Nephron progenitor cell (in vitro differentiated cells): Measurements from ENCODE around the gene FGF9.

ENCODE experiments used
- DNase-seq: peaks from one replicate; pipeline ENCODE4 v3.0.0; 2021
- H3K27ac Mint-ChIP-seq: 2 replicates; pipeline ENCODE4 v1.8.0; 2021; ENCODE audit warnings: mild to moderate bottlenecking, moderate library complexity, mixed read lengths
- H3K27me3 Mint-ChIP-seq: 2 replicates; pipeline ENCODE4 v1.8.0; 2021; ENCODE audit warnings: mild to moderate bottlenecking, low read depth, mixed read lengths; ENCODE audit not compliant: poor library complexity
- H3K36me3 Mint-ChIP-seq: 2 replicates; pipeline ENCODE4 v1.8.0; 2021; ENCODE audit warnings: low read depth, mixed read lengths
- H3K4me1 Mint-ChIP-seq: 2 replicates; pipeline ENCODE4 v1.8.0; 2021; ENCODE audit warnings: mixed read lengths
- H3K4me3 Mint-ChIP-seq: 2 replicates; pipeline ENCODE4 v1.8.0; 2021; ENCODE audit warnings: mild to moderate bottlenecking, moderate library complexity, mixed read lengths
- H3K9me3 Mint-ChIP-seq: 2 replicates; pipeline ENCODE4 v1.8.0; 2021; ENCODE audit warnings: mild to moderate bottlenecking, moderate library complexity, mixed read lengths
- TF ChIP-seq, protein P1 (sequence below): fragments of 200-600 bp; sonication (generic); IDR thresholded peaks from 2 replicates; pipeline ENCODE4 v1.5.0; 2021; ENCODE audit warnings: antibody characterized with exemption

FGF9 gene

DNA sequence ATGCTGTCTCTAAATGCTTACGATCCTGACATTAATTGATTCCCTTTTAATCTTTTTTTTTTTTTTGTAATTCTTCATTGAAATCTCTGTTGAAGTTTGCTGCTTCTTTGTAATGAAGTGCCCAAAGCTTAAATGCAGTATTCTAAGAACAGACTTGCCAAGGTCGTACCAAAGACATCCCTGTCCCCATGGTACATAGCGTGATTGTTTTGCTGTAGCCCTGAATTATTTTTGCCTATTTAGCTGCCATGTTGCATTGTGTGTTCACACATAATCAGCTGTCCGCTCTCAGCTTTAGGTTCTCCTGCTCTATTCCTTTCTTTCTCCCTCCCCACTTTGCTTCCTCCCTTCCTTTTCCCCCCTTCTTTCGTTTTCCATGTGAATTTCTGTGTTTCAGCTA, 21.1 kb downstream of the FGF9 start:
- DNase-seq = no peak
- peaks cover 74% of the 10 kb centered on the region for H3K36me3 Mint-ChIP-seq
- no peak overlapping the region for H3K4me3 Mint-ChIP-seq
- peak overlapping the region; percentile 26 for H3K27ac Mint-ChIP-seq
- H3K9me3 Mint-ChIP-seq = no peaks in the 10 kb centered on the region
- H3K27me3 Mint-ChIP-seq = no peaks in the 10 kb centered on the region
- H3K4me1 Mint-ChIP-seq = peaks cover 5% of the 10 kb centered on the region
- TF ChIP-seq, protein P1, sequence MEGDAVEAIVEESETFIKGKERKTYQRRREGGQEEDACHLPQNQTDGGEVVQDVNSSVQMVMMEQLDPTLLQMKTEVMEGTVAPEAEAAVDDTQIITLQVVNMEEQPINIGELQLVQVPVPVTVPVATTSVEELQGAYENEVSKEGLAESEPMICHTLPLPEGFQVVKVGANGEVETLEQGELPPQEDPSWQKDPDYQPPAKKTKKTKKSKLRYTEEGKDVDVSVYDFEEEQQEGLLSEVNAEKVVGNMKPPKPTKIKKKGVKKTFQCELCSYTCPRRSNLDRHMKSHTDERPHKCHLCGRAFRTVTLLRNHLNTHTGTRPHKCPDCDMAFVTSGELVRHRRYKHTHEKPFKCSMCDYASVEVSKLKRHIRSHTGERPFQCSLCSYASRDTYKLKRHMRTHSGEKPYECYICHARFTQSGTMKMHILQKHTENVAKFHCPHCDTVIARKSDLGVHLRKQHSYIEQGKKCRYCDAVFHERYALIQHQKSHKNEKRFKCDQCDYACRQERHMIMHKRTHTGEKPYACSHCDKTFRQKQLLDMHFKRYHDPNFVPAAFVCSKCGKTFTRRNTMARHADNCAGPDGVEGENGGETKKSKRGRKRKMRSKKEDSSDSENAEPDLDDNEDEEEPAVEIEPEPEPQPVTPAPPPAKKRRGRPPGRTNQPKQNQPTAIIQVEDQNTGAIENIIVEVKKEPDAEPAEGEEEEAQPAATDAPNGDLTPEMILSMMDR = no peak

DNA sequence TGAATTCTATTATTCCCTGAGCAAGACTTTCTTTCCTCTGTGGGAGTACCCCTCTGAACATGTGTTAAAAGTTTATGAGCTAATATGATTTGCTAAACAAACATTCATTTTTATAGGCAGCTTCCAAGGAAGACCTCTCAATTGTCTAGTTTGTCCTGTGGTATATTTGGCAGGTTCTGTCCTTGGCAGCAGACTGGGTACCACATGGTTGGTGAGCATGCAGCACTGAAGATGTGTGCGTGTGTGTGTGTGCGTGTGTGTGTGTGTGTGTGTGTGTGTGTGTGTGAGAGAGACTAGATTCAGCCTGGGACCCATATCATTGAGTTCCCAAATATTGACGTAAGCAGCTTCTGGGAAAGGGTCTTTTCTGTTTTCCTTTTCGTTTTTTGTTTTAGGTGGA, 24.0 kb downstream of the FGF9 start:
- no peaks in the 10 kb centered on the region for H3K9me3 Mint-ChIP-seq

DNA sequence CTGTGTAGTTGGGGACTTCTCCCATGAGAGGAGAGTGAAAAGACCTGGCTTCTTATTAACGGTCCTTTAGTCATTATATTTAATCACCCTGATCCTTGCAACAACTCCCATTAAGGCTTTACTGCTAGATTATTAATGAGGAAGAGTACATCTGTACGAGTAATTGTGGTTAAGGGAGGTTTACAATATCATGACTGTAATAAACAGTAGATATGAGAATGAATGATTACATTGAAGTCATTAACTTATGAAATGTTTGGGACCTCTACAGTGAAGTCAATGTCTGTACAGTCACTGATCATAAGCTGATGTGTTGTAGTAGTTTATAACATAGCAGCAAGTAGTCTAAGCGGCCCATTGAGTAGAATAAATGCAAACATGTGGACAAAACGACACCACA, 24.7 kb downstream of the FGF9 start:
- Mint-ChIP-seq H3K27ac (no peak overlapping the region), H3K36me3 (peaks cover 87% of the 10 kb centered on the region), H3K4me1 (peaks cover 16% of the 10 kb centered on the region), H3K9me3 (no peaks in the 10 kb centered on the region), H3K4me3 (no peak overlapping the region), H3K27me3 (no peaks in the 10 kb centered on the region)
- DNase-seq = no peak
- TF ChIP-seq, protein P1 = no peak

More for the DNA sequence above, 24.0 kb downstream of the FGF9 start:
- DNase-seq = no peak
- Mint-ChIP-seq H3K27ac (peak overlapping the region; percentile 31), H3K4me1 (peaks cover 16% of the 10 kb centered on the region), H3K4me3 (no peak overlapping the region), H3K27me3 (no peaks in the 10 kb centered on the region), H3K36me3 (peaks cover 93% of the 10 kb centered on the region)
- TF ChIP-seq, protein P1 = no peak

DNA sequence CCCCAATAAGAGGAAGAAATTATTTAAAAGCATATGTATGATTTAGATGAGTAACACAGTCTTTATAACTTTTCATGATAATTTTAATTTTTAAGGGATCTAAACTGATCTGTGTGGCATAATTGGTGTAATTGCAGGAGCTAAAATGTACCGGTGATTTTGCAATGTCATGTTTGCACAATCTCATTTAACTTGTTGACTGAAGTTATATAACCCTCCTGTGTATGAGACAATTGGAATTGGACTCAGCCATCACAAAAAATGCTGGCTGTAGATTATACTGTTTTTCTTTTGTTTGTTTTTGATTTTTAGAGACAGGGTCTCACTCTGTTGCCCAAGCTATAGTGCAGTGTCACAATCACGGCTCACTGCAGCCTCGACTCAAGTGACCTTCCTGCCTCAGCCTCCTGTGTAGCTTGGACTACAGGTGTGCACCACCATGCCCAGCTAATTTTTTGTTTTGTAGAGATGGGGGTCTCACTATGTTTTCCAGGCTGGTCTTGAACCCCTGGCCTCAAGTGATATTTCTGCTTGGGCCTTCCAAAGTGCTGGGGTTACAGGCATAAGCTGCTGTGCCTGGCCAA, 26.1 kb downstream of the FGF9 start:
- Mint-ChIP-seq H3K27me3 (no peaks in the 10 kb centered on the region), H3K36me3 (peaks cover 87% of the 10 kb centered on the region), H3K4me1 (peaks cover 16% of the 10 kb centered on the region), H3K4me3 (no peak overlapping the region), H3K9me3 (no peaks in the 10 kb centered on the region), H3K27ac (no peak overlapping the region)
- TF ChIP-seq, protein P1 = no peak
- DNase-seq = no peak

DNA sequence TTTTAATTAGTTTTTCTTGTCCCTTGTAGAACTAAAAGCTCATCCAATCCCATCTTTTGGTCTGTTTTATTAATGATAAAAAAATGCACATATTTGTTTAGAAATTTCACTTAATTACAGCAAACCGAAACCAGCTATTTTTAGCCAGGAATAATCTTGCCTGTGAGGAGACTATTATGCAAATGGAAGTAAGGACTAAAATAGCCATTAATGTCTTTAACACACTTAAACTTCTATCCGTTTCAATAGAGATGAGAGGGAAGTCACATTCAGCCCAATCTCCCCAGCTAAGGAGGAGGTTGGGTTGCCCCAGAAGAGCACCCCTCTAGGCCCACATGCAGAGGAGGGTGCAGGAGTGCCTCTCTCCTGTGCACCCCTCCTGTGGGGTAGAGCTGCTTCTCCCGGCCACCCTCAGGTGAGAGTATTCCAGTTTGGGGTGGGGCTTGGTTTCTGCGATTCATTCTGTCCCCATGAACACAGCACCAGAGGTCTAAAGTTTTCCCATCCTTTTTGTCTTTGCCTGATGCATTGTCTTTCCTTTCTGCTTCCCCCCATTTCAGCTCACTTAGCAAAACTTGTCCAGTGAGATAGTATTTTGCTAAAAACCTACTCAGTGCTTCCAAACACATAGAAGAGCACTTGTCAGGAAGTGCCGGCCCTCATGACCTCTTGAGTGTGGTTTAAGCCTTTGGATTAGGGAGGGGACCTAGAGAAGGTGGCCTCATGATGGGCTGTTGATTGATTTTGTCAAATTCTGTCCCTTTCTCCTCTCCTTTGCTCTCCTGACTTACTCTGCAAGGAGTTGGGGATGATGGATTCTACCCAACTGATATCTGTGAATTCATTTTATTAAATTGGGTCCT, 28.2 kb downstream of the FGF9 start:
- H3K27ac Mint-ChIP-seq = peak overlapping the region; percentile 6
- H3K27me3 Mint-ChIP-seq = no peaks in the 10 kb centered on the region
- H3K9me3 Mint-ChIP-seq = no peaks in the 10 kb centered on the region
- peaks cover 11% of the 10 kb centered on the region for H3K4me1 Mint-ChIP-seq
- H3K4me3 Mint-ChIP-seq = no peak overlapping the region
- TF ChIP-seq, protein P1 = no peak
- DNase-seq = no peak
- peaks cover 81% of the 10 kb centered on the region for H3K36me3 Mint-ChIP-seq

DNA sequence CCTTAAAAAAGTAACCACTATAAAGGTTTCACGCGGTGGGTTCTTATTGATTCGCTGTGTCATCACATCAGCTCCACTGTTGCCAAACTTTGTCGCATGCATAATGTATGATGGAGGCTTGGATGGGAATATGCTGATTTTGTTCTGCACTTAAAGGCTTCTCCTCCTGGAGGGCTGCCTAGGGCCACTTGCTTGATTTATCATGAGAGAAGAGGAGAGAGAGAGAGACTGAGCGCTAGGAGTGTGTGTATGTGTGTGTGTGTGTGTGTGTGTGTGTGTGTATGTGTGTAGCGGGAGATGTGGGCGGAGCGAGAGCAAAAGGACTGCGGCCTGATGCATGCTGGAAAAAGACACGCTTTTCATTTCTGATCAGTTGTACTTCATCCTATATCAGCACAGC, 30.6 kb downstream of the FGF9 start:
- H3K4me1 Mint-ChIP-seq = peaks cover 19% of the 10 kb centered on the region
- H3K27me3 Mint-ChIP-seq = no peaks in the 10 kb centered on the region
- TF ChIP-seq, protein P1 = no peak
- H3K9me3 Mint-ChIP-seq = no peaks in the 10 kb centered on the region
- H3K27ac Mint-ChIP-seq = no peak overlapping the region
- peaks cover 64% of the 10 kb centered on the region for H3K36me3 Mint-ChIP-seq
- no peak for DNase-seq
- H3K4me3 Mint-ChIP-seq = no peak overlapping the region
